Activated naive CD8-positive, alpha-beta T cell treated with anti-CD3 and anti-CD28 coated beads for 36 hours (primary cell): ENCODE data around the gene CCBE1. TPM values are rescaled to one million over a fixed set of nuclear protein-coding genes. Genes with fewer than 3 reads are reported as not detected.

Source experiments
- DNase-seq: peaks from one replicate; pipeline ENCODE4 v3.0.0; 2021
- H3K27ac Mint-ChIP-seq: one replicate; pipeline ENCODE4 v1.8.0; 2022; ENCODE audit warnings: mild to moderate bottlenecking, moderate library complexity, mixed read lengths
- H3K27me3 Mint-ChIP-seq: one replicate; pipeline ENCODE4 v1.8.0; 2022; ENCODE audit warnings: mild to moderate bottlenecking, mixed read lengths
- H3K36me3 Mint-ChIP-seq: one replicate; pipeline ENCODE4 v1.8.0; 2021; ENCODE audit warnings: mild to moderate bottlenecking, mixed read lengths
- H3K4me1 Mint-ChIP-seq: one replicate; pipeline ENCODE4 v1.8.0; 2021; ENCODE audit warnings: mixed read lengths
- H3K4me3 Mint-ChIP-seq: one replicate; pipeline ENCODE4 v1.8.0; 2022; ENCODE audit warnings: mild to moderate bottlenecking, moderate library complexity, mixed read lengths
- H3K9me3 Mint-ChIP-seq: one replicate; pipeline ENCODE4 v1.8.0; 2022; ENCODE audit warnings: mixed read lengths
- total RNA-seq, 2 experiments: library from RNA; stranded (reverse); gene quantifications; one replicate each; pipeline ENCODE4 v1.2.3, GENCODE V29; 2021

CCBE1 gene
- total RNA-seq, 2 experiments from 2014 or later, result not detected

GRCh38 chr18:59431131-59431530 lies 266.1 kb downstream of the CCBE1 start:
- Mint-ChIP-seq H3K4me3 (no peak overlapping the region), H3K9me3 (no peaks in the 10 kb centered on the region)
- DNase-seq, result no peak

GRCh38 chr18:59429608-59430007 lies 267.6 kb downstream of the CCBE1 start:
- Mint-ChIP-seq H3K9me3 (no peaks in the 10 kb centered on the region), H3K36me3 (no peaks in the 10 kb centered on the region), H3K27ac (no peak overlapping the region), H3K27me3 (no peaks in the 10 kb centered on the region), H3K4me1 (no peaks in the 10 kb centered on the region), H3K4me3 (no peak overlapping the region)
- DNase-seq, result no peak

More at GRCh38 chr18:59431131-59431530, 266.1 kb downstream of the CCBE1 start:
- Mint-ChIP-seq H3K36me3 (no peaks in the 10 kb centered on the region), H3K27me3 (no peaks in the 10 kb centered on the region), H3K4me1 (no peaks in the 10 kb centered on the region), H3K27ac (no peak overlapping the region)

- no peak for DNase-seq
- Mint-ChIP-seq H3K27me3 (no peaks in the 10 kb centered on the region), H3K36me3 (no peaks in the 10 kb centered on the region), H3K9me3 (no peaks in the 10 kb centered on the region), H3K4me1 (no peaks in the 10 kb centered on the region), H3K27ac (no peak overlapping the region), H3K4me3 (no peak overlapping the region)
Measured at GRCh38 chr18:59428018-59428417, 269.2 kb downstream of the CCBE1 start.

GRCh38 chr18:59426855-59427254 lies 270.4 kb downstream of the CCBE1 start:
- Mint-ChIP-seq H3K4me3 (no peak overlapping the region), H3K27me3 (peaks cover 5% of the 10 kb centered on the region), H3K4me1 (no peaks in the 10 kb centered on the region), H3K9me3 (no peaks in the 10 kb centered on the region), H3K36me3 (no peaks in the 10 kb centered on the region), H3K27ac (no peak overlapping the region)
- no peak for DNase-seq

- Mint-ChIP-seq H3K27ac (no peak overlapping the region), H3K27me3 (peaks cover 25% of the 10 kb centered on the region), H3K36me3 (no peaks in the 10 kb centered on the region), H3K4me3 (no peak overlapping the region), H3K4me1 (no peaks in the 10 kb centered on the region), H3K9me3 (no peaks in the 10 kb centered on the region)
- DNase-seq, result no peak
Measured at GRCh38 chr18:59423259-59423658, 274.0 kb downstream of the CCBE1 start.

- Mint-ChIP-seq H3K36me3 (no peaks in the 10 kb centered on the region), H3K27ac (no peak overlapping the region), H3K4me3 (no peak overlapping the region), H3K9me3 (no peaks in the 10 kb centered on the region), H3K27me3 (peaks cover 39% of the 10 kb centered on the region), H3K4me1 (no peaks in the 10 kb centered on the region)
- no peak for DNase-seq
Measured at GRCh38 chr18:59420244-59420643, 277.0 kb downstream of the CCBE1 start.

GRCh38 chr18:59419386-59419785 lies 277.8 kb downstream of the CCBE1 start:
- no peak for DNase-seq
- Mint-ChIP-seq H3K4me3 (no peak overlapping the region), H3K27me3 (peaks cover 40% of the 10 kb centered on the region), H3K27ac (no peak overlapping the region), H3K4me1 (no peaks in the 10 kb centered on the region), H3K36me3 (no peaks in the 10 kb centered on the region), H3K9me3 (no peaks in the 10 kb centered on the region)

- Mint-ChIP-seq H3K4me1 (no peaks in the 10 kb centered on the region), H3K27ac (no peak overlapping the region), H3K4me3 (no peak overlapping the region), H3K36me3 (no peaks in the 10 kb centered on the region), H3K9me3 (no peaks in the 10 kb centered on the region), H3K27me3 (peaks cover 58% of the 10 kb centered on the region)
- DNase-seq, result no peak
Measured at GRCh38 chr18:59416818-59417217, 280.4 kb downstream of the CCBE1 start.

GRCh38 chr18:59414111-59414653 lies 283.0 kb downstream of the CCBE1 start:
- Mint-ChIP-seq H3K9me3 (no peaks in the 10 kb centered on the region), H3K36me3 (no peaks in the 10 kb centered on the region), H3K4me1 (no peaks in the 10 kb centered on the region), H3K27ac (no peak overlapping the region), H3K27me3 (peaks cover 44% of the 10 kb centered on the region), H3K4me3 (no peak overlapping the region)
- no peak for DNase-seq

GRCh38 chr18:59402432-59403090 lies 294.7 kb downstream of the CCBE1 start:
- no peak overlapping the region for H3K27ac Mint-ChIP-seq
- peaks cover 6% of the 10 kb centered on the region for H3K4me1 Mint-ChIP-seq
- H3K9me3 Mint-ChIP-seq, result no peaks in the 10 kb centered on the region
- DNase-seq, result peak; percentile 75
- peaks cover 6% of the 10 kb centered on the region for H3K27me3 Mint-ChIP-seq
- no peak overlapping the region for H3K4me3 Mint-ChIP-seq
- H3K36me3 Mint-ChIP-seq, result no peaks in the 10 kb centered on the region

- DNase-seq, result no peak
- Mint-ChIP-seq H3K27me3 (peaks cover 10% of the 10 kb centered on the region), H3K4me3 (no peak overlapping the region), H3K27ac (no peak overlapping the region), H3K36me3 (no peaks in the 10 kb centered on the region), H3K4me1 (peaks cover 9% of the 10 kb centered on the region), H3K9me3 (no peaks in the 10 kb centered on the region)
Measured at GRCh38 chr18:59400407-59400806, 296.8 kb downstream of the CCBE1 start.

- H3K27me3 Mint-ChIP-seq, result peaks cover 30% of the 10 kb centered on the region
- no peaks in the 10 kb centered on the region for H3K9me3 Mint-ChIP-seq
- peak; percentile 4 for DNase-seq
- no peaks in the 10 kb centered on the region for H3K36me3 Mint-ChIP-seq
- no peak overlapping the region for H3K4me3 Mint-ChIP-seq
- no peak overlapping the region for H3K27ac Mint-ChIP-seq
- peaks cover 7% of the 10 kb centered on the region for H3K4me1 Mint-ChIP-seq
Measured at GRCh38 chr18:59395226-59396175, 301.7 kb downstream of the CCBE1 start.

GRCh38 chr18:59393381-59393780 lies 303.8 kb downstream of the CCBE1 start:
- no peak for DNase-seq
- no peak overlapping the region for H3K27ac Mint-ChIP-seq
- H3K27me3 Mint-ChIP-seq, result peaks cover 24% of the 10 kb centered on the region
- H3K36me3 Mint-ChIP-seq, result no peaks in the 10 kb centered on the region
- H3K4me1 Mint-ChIP-seq, result peaks cover 7% of the 10 kb centered on the region
- H3K9me3 Mint-ChIP-seq, result no peaks in the 10 kb centered on the region
- H3K4me3 Mint-ChIP-seq, result no peak overlapping the region

- Mint-ChIP-seq H3K27me3 (peaks cover 10% of the 10 kb centered on the region), H3K4me3 (no peak overlapping the region), H3K4me1 (no peaks in the 10 kb centered on the region), H3K9me3 (no peaks in the 10 kb centered on the region), H3K36me3 (no peaks in the 10 kb centered on the region), H3K27ac (no peak overlapping the region)
- DNase-seq, result no peak
Measured at GRCh38 chr18:59388817-59389216, 308.4 kb downstream of the CCBE1 start.
